Endothelial cell of umbilical vein (primary cell): ENCODE measurements around the gene SPIRE1. TPM values are rescaled to one million over a fixed set of nuclear protein-coding genes. Genes with fewer than 3 reads are reported as not detected.

Source experiments
- BruUV-seq: library from RNA; stranded (reverse); fragments of 400-500 nt; replicated peaks from 2 replicates; lab custom pipeline; 2021; lab: Mats Ljungman, UMichigan
- CTCF ChIA-PET: fragments of 300-600, 350-600 bp; sonication (Branson Sonifier 250); formaldehyde crosslinking; loops from one replicate; lab custom pipeline; 2021; ENCODE audit warnings: antibody characterized with exemption, inconsistent platforms; lab: Charles Lee
- POLR2A ChIA-PET: fragments of 300-600, 350-600 bp; sonication (Branson Sonifier 250); formaldehyde crosslinking; loops from one replicate; lab custom pipeline; 2021; ENCODE audit warnings: antibody characterized with exemption, inconsistent platforms; lab: Charles Lee
- DNase-seq: peaks from one replicate; pipeline ENCODE4 v3.0.0-alpha.2; 2011; ENCODE audit warnings: low read depth, low spot score
- FAIRE-seq: peaks from 2 replicates; lab custom pipeline; 2011; peaks lifted over from hg19 to GRCh38; lab: Jason Lieb, UNC
- H2AFZ ChIP-seq: 2 replicates; pipeline ENCODE4 v1.6.0; 2012; ENCODE audit warnings: low read depth, low read length, control low read depth, inconsistent platforms
- H3K27ac ChIP-seq: 2 replicates; pipeline ENCODE4 v1.5.1; 2011; ENCODE audit warnings: low read depth, mild to moderate bottlenecking, control low read depth, low read length, moderate library complexity; ENCODE audit not compliant: insufficient read depth
- H3K27me3 ChIP-seq, 2 experiments: 2 replicates each; pipeline versions ENCODE4 v1.6.0 to v1.6.1; 2011; ENCODE audit warnings: low read length in 2 of 2, mixed read lengths in 1 of 2; ENCODE audit not compliant: control insufficient read depth in 2 of 2, insufficient read depth in 2 of 2
- H3K36me3 ChIP-seq, 2 experiments: 2 replicates in 1 of 2; 3 replicates in 1 of 2; pipeline ENCODE4 v1.5.1; 2011; ENCODE audit warnings: low read length in 2 of 2, mild to moderate bottlenecking in 1 of 2, moderate library complexity in 1 of 2; ENCODE audit not compliant: control insufficient read depth in 2 of 2, insufficient read depth in 2 of 2; ENCODE audit errors: extremely low read depth in 1 of 2
- H3K4me1 ChIP-seq: 3 replicates; pipeline ENCODE4 v1.5.1; 2011; ENCODE audit warnings: mild to moderate bottlenecking, low read length; ENCODE audit not compliant: control insufficient read depth, insufficient read depth; ENCODE audit errors: extremely low read depth
- H3K4me2 ChIP-seq: 2 replicates; pipeline ENCODE4 v1.6.1; 2011; ENCODE audit warnings: low read length, control low read depth, mixed read lengths; ENCODE audit not compliant: insufficient read depth
- H3K4me3 ChIP-seq, 3 experiments: fragments of 200-600 bp in 1 of 3; sonication (generic), shearing (Covaris generic) in 1 of 3; replicated peaks in 1 of 3; 2 replicates each; pipeline ENCODE4 v1.5.1; 2011 to 2016; ENCODE audit warnings: control low read depth in 3 of 3, low read length in 3 of 3, mild to moderate bottlenecking in 2 of 3, inconsistent platforms in 1 of 3, low read depth in 1 of 3, moderate library complexity in 1 of 3; ENCODE audit not compliant: insufficient read depth in 1 of 3
- H3K79me2 ChIP-seq: 2 replicates; pipeline ENCODE4 v1.6.0; 2012; ENCODE audit warnings: low read length, inconsistent platforms; ENCODE audit not compliant: control insufficient read depth, insufficient read depth
- H3K9ac ChIP-seq: replicated peaks from 2 replicates; pipeline ENCODE3; 2011; ENCODE audit warnings: low read length, control low read depth; ENCODE audit not compliant: insufficient read depth; ENCODE audit errors: extremely low read depth
- H3K9me1 ChIP-seq: replicated peaks from 3 replicates; pipeline ENCODE4 v1.6.0; 2011; ENCODE audit warnings: mild to moderate bottlenecking, low read length; ENCODE audit not compliant: control insufficient read depth, insufficient read depth; ENCODE audit errors: extremely low read depth
- H3K9me3 ChIP-seq: replicated peaks from 2 replicates; pipeline ENCODE4 v1.5.1; 2012; ENCODE audit warnings: low read length, inconsistent platforms; ENCODE audit not compliant: control insufficient read depth, insufficient read depth
- H4K20me1 ChIP-seq: replicated peaks from 2 replicates; pipeline ENCODE3; 2011; ENCODE audit warnings: mild to moderate bottlenecking, low read length; ENCODE audit not compliant: control insufficient read depth, insufficient read depth; ENCODE audit errors: extremely low read depth
- EZH2 ChIP-seq: IDR thresholded peaks from 2 replicates; pipeline ENCODE4 v1.6.1; 2012; ENCODE audit warnings: borderline replicate concordance, low read depth, mild to moderate bottlenecking, moderate library complexity, low read length, inconsistent platforms; ENCODE audit not compliant: severe bottlenecking
- FOS ChIP-seq: IDR thresholded peaks from 2 replicates; pipeline ENCODE4 v1.6.1; 2011; ENCODE audit warnings: mild to moderate bottlenecking, low read length, moderate library complexity, borderline replicate concordance; ENCODE audit not compliant: insufficient read depth
- GATA2 ChIP-seq: IDR thresholded peaks from 2 replicates; pipeline ENCODE4 v1.7.0; 2011; ENCODE audit warnings: low read depth, mild to moderate bottlenecking, moderate library complexity, mixed read lengths, low read length; ENCODE audit not compliant: insufficient read length, insufficient read depth
- JUN ChIP-seq: IDR thresholded peaks from 2 replicates; pipeline ENCODE4 v1.6.1; 2011; ENCODE audit warnings: borderline replicate concordance, low read depth; ENCODE audit not compliant: insufficient read length, insufficient read depth
- MYC ChIP-seq: IDR thresholded peaks from one replicate; pipeline ENCODE4 v1.6.1; 2011; ENCODE audit warnings: mild to moderate bottlenecking, low read depth, low read length
- POLR2A ChIP-seq: IDR thresholded peaks from 2 replicates; pipeline ENCODE4 v1.6.1; 2012; ENCODE audit warnings: low read depth, mild to moderate bottlenecking, control low read depth, low read length
- POLR2AphosphoS5 ChIP-seq: IDR thresholded peaks from 2 replicates; pipeline ENCODE4 v1.6.1; 2012; ENCODE audit warnings: low read depth, mild to moderate bottlenecking, control low read depth, low read length, moderate library complexity; ENCODE audit not compliant: insufficient read depth
- dilution Hi-C: fragments of 300-500 bp; cut with MboI; formaldehyde crosslinking; loops from one replicate; pipeline ENCODE4 v1.15.0; 2019; ENCODE audit warnings: low sequenced_read_pairs; ENCODE audit not compliant: extremely low pct_ligation_motif_present
- intact Hi-C: fragments of 100-400 bp; cut with micrococcal nuclease; formaldehyde crosslinking; loops from one replicate; pipeline ENCODE4 v1.10.0; 2022
- polyA plus RNA-seq, 4 experiments: library from polyadenylated mRNA; depleted of rRNA in 3 of 4; stranded (reverse) in 3 of 4; unstranded in 1 of 4; fragments of >200 nt; gene quantifications; 2 replicates each; pipeline versions ENCODE4 v1.2.1 to v1.2.3, GENCODE V29; 2011 to 2012; ENCODE audit warnings: missing spikeins in 1 of 4
- total RNA-seq: library from RNA; stranded (reverse); gene quantifications from 2 replicates; pipeline ENCODE4 v1.2.3, GENCODE V29; 2021
- TF ChIP-seq, protein P1 (sequence below), 2 donors: IDR thresholded peaks; 1 replicate in 1 of 2; 2 replicates in 1 of 2; pipeline ENCODE4 v1.5.1; 2011; ENCODE audit warnings: low read length in 2 of 2, mild to moderate bottlenecking in 2 of 2, moderate library complexity in 2 of 2, control low read depth in 1 of 2, inconsistent platforms in 1 of 2, low read depth in 1 of 2; ENCODE audit not compliant: insufficient read depth in 1 of 2; ENCODE audit errors: extremely low read depth in 1 of 2
- TF ChIP-seq, protein P2 (sequence below): IDR thresholded peaks from 2 replicates; pipeline ENCODE4 v1.6.1; 2011; ENCODE audit not compliant: insufficient read depth, insufficient read length

The SPIRE1 gene
- total and polyA plus RNA-seq, 2 donors (not counting 3 experiments of a cell fraction or from before 2014, with no cell fraction given): 13.1 to 44.0 TPM

DNA sequence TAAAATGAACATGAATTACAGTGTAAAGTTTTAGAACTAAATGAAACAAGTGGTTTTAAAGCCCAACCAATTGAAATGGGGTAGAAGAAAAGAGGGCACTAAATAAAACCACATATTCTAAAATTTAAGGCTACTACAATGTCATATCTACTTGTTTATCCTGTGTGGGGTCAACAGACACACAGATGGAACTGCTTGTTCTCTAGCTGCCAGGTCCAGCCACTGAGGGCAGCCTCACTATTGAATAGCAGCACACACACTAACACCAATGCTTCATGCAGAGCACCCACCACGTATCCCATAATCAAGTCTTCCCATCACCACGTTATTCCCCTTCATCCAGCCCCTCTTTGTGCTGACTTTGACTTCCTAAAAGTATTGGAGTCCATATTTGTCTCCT, 88.1 kb downstream of the SPIRE1 start:
- no peak overlapping the region for H3K4me2 ChIP-seq
- H4K20me1 ChIP-seq: peaks cover 9% of the 10 kb centered on the region
- H3K36me3 ChIP-seq: no peaks in the 10 kb centered on the region
- H3K9me3 ChIP-seq: no peaks in the 10 kb centered on the region
- no peaks in the 10 kb centered on the region for H3K27me3 ChIP-seq
- peaks cover 75% of the 10 kb centered on the region for H3K79me2 ChIP-seq
- H2AFZ ChIP-seq: no peak overlapping the region
- ChIA-PET POLR2A (no interaction called here), CTCF (no interaction called here)
- no peak for DNase-seq
- no peaks in the 10 kb centered on the region for H3K4me1 ChIP-seq
- no peaks in the 10 kb centered on the region for H3K9me1 ChIP-seq
- no peak overlapping the region for H3K4me3 ChIP-seq
- no peak for TF ChIP-seq POLR2AphosphoS5
- TF ChIP-seq, protein P1, sequence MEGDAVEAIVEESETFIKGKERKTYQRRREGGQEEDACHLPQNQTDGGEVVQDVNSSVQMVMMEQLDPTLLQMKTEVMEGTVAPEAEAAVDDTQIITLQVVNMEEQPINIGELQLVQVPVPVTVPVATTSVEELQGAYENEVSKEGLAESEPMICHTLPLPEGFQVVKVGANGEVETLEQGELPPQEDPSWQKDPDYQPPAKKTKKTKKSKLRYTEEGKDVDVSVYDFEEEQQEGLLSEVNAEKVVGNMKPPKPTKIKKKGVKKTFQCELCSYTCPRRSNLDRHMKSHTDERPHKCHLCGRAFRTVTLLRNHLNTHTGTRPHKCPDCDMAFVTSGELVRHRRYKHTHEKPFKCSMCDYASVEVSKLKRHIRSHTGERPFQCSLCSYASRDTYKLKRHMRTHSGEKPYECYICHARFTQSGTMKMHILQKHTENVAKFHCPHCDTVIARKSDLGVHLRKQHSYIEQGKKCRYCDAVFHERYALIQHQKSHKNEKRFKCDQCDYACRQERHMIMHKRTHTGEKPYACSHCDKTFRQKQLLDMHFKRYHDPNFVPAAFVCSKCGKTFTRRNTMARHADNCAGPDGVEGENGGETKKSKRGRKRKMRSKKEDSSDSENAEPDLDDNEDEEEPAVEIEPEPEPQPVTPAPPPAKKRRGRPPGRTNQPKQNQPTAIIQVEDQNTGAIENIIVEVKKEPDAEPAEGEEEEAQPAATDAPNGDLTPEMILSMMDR (IDR thresholded peaks at IDR 0.05; ENCODE audit: extremely low read depth in 1 of 2, insufficient read depth in 1 of 2, low read depth in 1 of 2, low read length in 2 of 2): no peak
- TF ChIP-seq JUN: no peak
- TF ChIP-seq MYC: no peak
- no peak for TF ChIP-seq POLR2A
- dilution Hi-C loops (no loop called here), intact Hi-C loops (no loop called here)
- no peak overlapping the region for H3K27ac ChIP-seq
- FAIRE-seq: no peak
- H3K9ac ChIP-seq: no peak overlapping the region
- no TSS peak for BruUV-seq

DNA sequence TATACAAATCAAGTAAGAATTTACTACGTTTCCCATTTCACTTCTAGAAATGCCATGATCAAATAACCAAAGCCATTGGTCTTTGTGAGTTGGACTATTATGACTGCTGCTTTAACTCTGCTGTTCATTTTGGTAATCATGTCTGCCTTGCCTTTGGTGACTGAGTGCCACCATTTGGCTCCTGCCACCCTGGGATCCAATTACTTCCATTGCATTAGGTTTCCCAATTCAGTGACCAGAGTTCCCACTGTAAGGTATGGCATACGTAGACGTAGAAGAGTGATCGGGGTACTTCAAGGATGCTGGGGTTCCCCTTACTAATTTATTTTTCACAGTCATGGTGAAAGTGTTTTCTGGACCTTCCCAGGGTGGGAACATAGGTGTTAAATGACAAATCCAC, 90.1 kb downstream of the SPIRE1 start:
- Histone ChIP-seq H3K27ac (no peak overlapping the region), H3K4me1 (no peaks in the 10 kb centered on the region), H3K36me3 (no peaks in the 10 kb centered on the region), H3K27me3 (no peaks in the 10 kb centered on the region), H2AFZ (no peak overlapping the region), H3K4me2 (no peak overlapping the region), H3K9ac (no peak overlapping the region), H4K20me1 (peaks cover 9% of the 10 kb centered on the region), H3K79me2 (peaks cover 78% of the 10 kb centered on the region), H3K9me1 (no peaks in the 10 kb centered on the region), H3K4me3 (no peak overlapping the region), H3K9me3 (no peaks in the 10 kb centered on the region)
- intact Hi-C loops: no loop called here
- POLR2A ChIA-PET: no interaction called here
- DNase-seq (no peak), FAIRE-seq (no peak)
- no peak for TF ChIP-seq FOS
- TF ChIP-seq, protein P2, sequence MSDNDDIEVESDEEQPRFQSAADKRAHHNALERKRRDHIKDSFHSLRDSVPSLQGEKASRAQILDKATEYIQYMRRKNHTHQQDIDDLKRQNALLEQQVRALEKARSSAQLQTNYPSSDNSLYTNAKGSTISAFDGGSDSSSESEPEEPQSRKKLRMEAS: no peak
- TF ChIP-seq GATA2: no peak
- TF ChIP-seq, protein P1 (IDR thresholded peaks at IDR 0.05; ENCODE audit: extremely low read depth in 1 of 2, insufficient read depth in 1 of 2, low read depth in 1 of 2, low read length in 2 of 2): no peak
- no peak for TF ChIP-seq EZH2
- no peak for TF ChIP-seq MYC
- no peak for TF ChIP-seq POLR2AphosphoS5
- TF ChIP-seq JUN: no peak
- dilution Hi-C loops: no loop called here
- CTCF ChIA-PET: no interaction called here
- no TSS peak for BruUV-seq
